Prostate gland (tissue), 2 donors: ENCODE results near the gene SIGLEC5. TPM values are rescaled to one million over a fixed set of nuclear protein-coding genes. Genes with fewer than 3 reads are reported as not detected.

ENCODE experiments used
- DNase-seq: peaks from one replicate; pipeline ENCODE4 v3.0.0-alpha.2; 2019; ENCODE audit warnings: low spot score
- H3K27ac ChIP-seq, 2 donors: fragments of 200-600 bp; sonication (generic); 2 replicates each; pipeline ENCODE4 v1.5.1; 2017 to 2019
- H3K27me3 ChIP-seq: fragments of 200-600 bp; sonication (generic); replicated peaks from 2 replicates; pipeline ENCODE4 v1.5.1; 2019; ENCODE audit not compliant: insufficient read depth
- H3K36me3 ChIP-seq, 2 donors: fragments of 200-600 bp; sonication (generic); 1 replicate in 1 of 2; 2 replicates in 1 of 2; pipeline versions ENCODE4 v1.5.1 to v1.8.1; 2017 to 2019
- H3K4me1 ChIP-seq: fragments of 200-600 bp; sonication (generic); replicated peaks from 2 replicates; pipeline ENCODE4 v1.5.1; 2019
- H3K4me3 ChIP-seq, 2 donors: fragments of 200-600 bp; sonication (generic); 2 replicates each; pipeline ENCODE4 v1.5.1; 2017 to 2019
- H3K9me3 ChIP-seq: fragments of 200-600 bp; sonication (generic); 2 replicates; pipeline ENCODE4 v1.5.1; 2017
- CTCF ChIP-seq, 4 experiments: fragments of 200-600 bp in 2 of 4; fragments of 450-650 bp in 2 of 4; sonication (generic) in 2 of 4; IDR thresholded peaks; 1 replicate in 3 of 4; 2 replicates in 1 of 4; pipeline ENCODE4 v1.5.1; 2016 to 2019; ENCODE audit warnings: antibody characterized with exemption in 4 of 4, mild to moderate bottlenecking in 2 of 4, moderate library complexity in 2 of 4
- POLR2A ChIP-seq: fragments of 450-650 bp; IDR thresholded peaks from one replicate; pipeline ENCODE4 v1.6.1; 2016; ENCODE audit warnings: antibody characterized with exemption, mild to moderate bottlenecking
- POLR2AphosphoS5 ChIP-seq: sonication (generic); formaldehyde crosslinking; IDR thresholded peaks from one replicate; pipeline ENCODE4 v1.6.1; 2017; ENCODE audit warnings: antibody characterized with exemption
- WGBS: methylation state at CpG from one replicate; pipeline ENCODE4 v1.1.5; 2018; 5-methylcytosine and 5-hydroxymethylcytosine counted together
- intact Hi-C: fragments of 100-400 bp; cut with DNase I; formaldehyde crosslinking; loops from one replicate; pipeline ENCODE4 v1.14.2; 2022
- total RNA-seq, 2 donors: library from RNA; depleted of rRNA; stranded (reverse); fragments of >200 nt; gene quantifications; one replicate each; pipeline ENCODE4 v1.1.0, GENCODE V29; 2016

The SIGLEC5 gene
- total RNA-seq, 2 donors from 2014 or later = not detected

GRCh38 chr19:51600940-51601580, 29.1 kb downstream of the SIGLEC5 start:
- WGBS = 16% methylated on average over 41 of the region's 59 CpGs
- H3K9me3 ChIP-seq = no peaks in the 10 kb centered on the region
- H3K4me1 ChIP-seq = no peaks in the 10 kb centered on the region
- intact Hi-C loops = no loop called here
- no peak for TF ChIP-seq CTCF (IDR thresholded peaks at IDR 0.05)
- no peak for TF ChIP-seq POLR2A
- TF ChIP-seq POLR2AphosphoS5 = no peak
- no peaks in the 10 kb centered on the region for H3K27me3 ChIP-seq
- H3K4me3 ChIP-seq = no peak overlapping the region
- H3K36me3 ChIP-seq = no peaks in the 10 kb centered on the region
- H3K27ac ChIP-seq = no peak overlapping the region
- DNase-seq = no peak

- Histone ChIP-seq H3K9me3 (no peaks in the 10 kb centered on the region), H3K4me1 (no peaks in the 10 kb centered on the region), H3K27me3 (no peaks in the 10 kb centered on the region), H3K4me3 (no peak overlapping the region), H3K27ac (no peak overlapping the region), H3K36me3 (no peaks in the 10 kb centered on the region)
- 96% methylated on average over 10 of the region's 10 CpGs for WGBS
- intact Hi-C loops = no loop called here
- no peak for TF ChIP-seq POLR2A
- TF ChIP-seq CTCF (IDR thresholded peaks at IDR 0.05) = no peak
- TF ChIP-seq POLR2AphosphoS5 = no peak
- no peak for DNase-seq
These were observed 31.1 kb downstream of the SIGLEC5 start for GRCh38 chr19:51599084-51599483.

- intact Hi-C loops = no loop called here
- no peak for DNase-seq
- no peak overlapping the region for H3K4me3 ChIP-seq
- H3K36me3 ChIP-seq = no peaks in the 10 kb centered on the region
- WGBS = 94% methylated on average over 31 of the region's 31 CpGs
- no peak overlapping the region for H3K27ac ChIP-seq
- H3K9me3 ChIP-seq = no peaks in the 10 kb centered on the region
- H3K4me1 ChIP-seq = peaks cover 3% of the 10 kb centered on the region
- no peaks in the 10 kb centered on the region for H3K27me3 ChIP-seq
- TF ChIP-seq CTCF (IDR thresholded peaks at IDR 0.05) = no peak
These were observed 31.9 kb downstream of the SIGLEC5 start for GRCh38 chr19:51598159-51598915.

GRCh38 chr19:51595190-51596175, 34.7 kb downstream of the SIGLEC5 start:
- no peak for TF ChIP-seq POLR2A
- no peak for TF ChIP-seq CTCF (IDR thresholded peaks at IDR 0.05)
- TF ChIP-seq POLR2AphosphoS5 = no peak
- no peaks in the 10 kb centered on the region for H3K9me3 ChIP-seq
- no peak for DNase-seq
- H3K27me3 ChIP-seq = no peaks in the 10 kb centered on the region
- H3K27ac ChIP-seq = no peak overlapping the region
- intact Hi-C loops = loop anchor here (2.0 kb wide), 1 partner anchor 25 kb away; the partner anchor contains the start of gene ZNF175
- no peaks in the 10 kb centered on the region for H3K36me3 ChIP-seq
- H3K4me1 ChIP-seq = peaks cover 3% of the 10 kb centered on the region
- 89% methylated on average over 8 of the region's 8 CpGs for whole genome bisulfite sequencing
- H3K4me3 ChIP-seq = no peak overlapping the region
